HEK293T (cell line): ENCODE results near the gene PDE3B.

Experiments used
- ARNT ChIP-seq: fragments of 450-650 bp; IDR thresholded peaks from 2 replicates; pipeline ENCODE4 v1.6.1; 2017; ENCODE audit warnings: mild to moderate bottlenecking
- BHLHE40 ChIP-seq: fragments of 450-650 bp; IDR thresholded peaks from 2 replicates; pipeline ENCODE4 v1.6.1; 2016; ENCODE audit warnings: mild to moderate bottlenecking, moderate library complexity, borderline replicate concordance
- CTBP1 ChIP-seq: fragments of 450-650 bp; IDR thresholded peaks from 2 replicates; pipeline ENCODE4 v1.6.1; 2016; ENCODE audit warnings: borderline replicate concordance
- ELF4 ChIP-seq: fragments of 450-650 bp; IDR thresholded peaks from 2 replicates; pipeline ENCODE4 v1.6.1; 2017; ENCODE audit warnings: antibody characterized with exemption
- FOXA1 ChIP-seq: fragments of 450-650 bp; IDR thresholded peaks from 2 replicates; pipeline ENCODE4 v1.6.1; 2016; ENCODE audit warnings: mild to moderate bottlenecking
- FOXK2 ChIP-seq: fragments of 450-650 bp; IDR thresholded peaks from 2 replicates; pipeline ENCODE4 v1.6.1; 2016; ENCODE audit warnings: mild to moderate bottlenecking
- FOXM1 ChIP-seq: fragments of 450-650 bp; IDR thresholded peaks from 2 replicates; pipeline ENCODE4 v1.6.1; 2017; ENCODE audit warnings: mild to moderate bottlenecking, borderline replicate concordance
- HDGF ChIP-seq: fragments of 450-650 bp; IDR thresholded peaks from 2 replicates; pipeline ENCODE4 v1.6.1; 2017; ENCODE audit warnings: antibody characterized with exemption, borderline replicate concordance
- L3MBTL2 ChIP-seq: fragments of 450-650 bp; conservative IDR thresholded peaks from 2 replicates; pipeline ENCODE4 v1.6.1; 2016; ENCODE audit warnings: mild to moderate bottlenecking
- PKNOX1 ChIP-seq: fragments of 450-650 bp; IDR thresholded peaks from 2 replicates; pipeline ENCODE4 v1.6.1; 2016
- SP1 ChIP-seq: fragments of 450-650 bp; IDR thresholded peaks from 2 replicates; pipeline ENCODE4 v1.6.1; 2017
- SUZ12 ChIP-seq: fragments of 450-650 bp; IDR thresholded peaks from 2 replicates; pipeline ENCODE4 v1.6.1; 2016; ENCODE audit warnings: mild to moderate bottlenecking
- TARDBP ChIP-seq: fragments of 450-650 bp; IDR thresholded peaks from 2 replicates; pipeline ENCODE4 v1.6.1; 2016
- ZNF384 ChIP-seq: fragments of 450-650 bp; IDR thresholded peaks from 2 replicates; pipeline ENCODE4 v1.6.1; 2016

- TF ChIP-seq SP1 = no peak
- no peak for TF ChIP-seq ZNF384
- no peak for TF ChIP-seq FOXM1
- no peak for TF ChIP-seq FOXK2
- no peak for TF ChIP-seq FOXA1
- no peak for TF ChIP-seq ARNT
- TF ChIP-seq TARDBP = no peak
- no peak for TF ChIP-seq PKNOX1
- no peak for TF ChIP-seq SUZ12
- TF ChIP-seq ELF4 = no peak
- no peak for TF ChIP-seq HDGF
- no peak for TF ChIP-seq BHLHE40
- TF ChIP-seq CTBP1 = no peak
- TF ChIP-seq L3MBTL2 = no peak
Measured at GRCh38 chr11:14842002-14842401, 198.4 kb downstream of the PDE3B start.
